Glomerular endothelial cell (primary cell): Measurements from ENCODE around the gene P2RY4. TPM values are rescaled to one million over a fixed set of nuclear protein-coding genes. Genes with fewer than 3 reads are reported as not detected.
"Not testable (repeated sequence)": the region's sequence is repeated elsewhere in the genome, so short reads cannot be mapped to it uniquely, and the experiment has no call there.

Source experiments
- DNase-seq: peaks from one replicate; pipeline ENCODE4 v3.0.0-alpha.2; 2011; ENCODE audit warnings: low read depth, low spot score; ENCODE audit errors: extremely low read depth
- total RNA-seq: library from RNA; depleted of rRNA; stranded (reverse); fragments of >200 nt; gene quantifications from 2 replicates; pipeline ENCODE4 v1.2.3, GENCODE V29; 2015

Gene P2RY4
- total RNA-seq, 1 donor from 2014 or later: 0.12 TPM

DNA sequence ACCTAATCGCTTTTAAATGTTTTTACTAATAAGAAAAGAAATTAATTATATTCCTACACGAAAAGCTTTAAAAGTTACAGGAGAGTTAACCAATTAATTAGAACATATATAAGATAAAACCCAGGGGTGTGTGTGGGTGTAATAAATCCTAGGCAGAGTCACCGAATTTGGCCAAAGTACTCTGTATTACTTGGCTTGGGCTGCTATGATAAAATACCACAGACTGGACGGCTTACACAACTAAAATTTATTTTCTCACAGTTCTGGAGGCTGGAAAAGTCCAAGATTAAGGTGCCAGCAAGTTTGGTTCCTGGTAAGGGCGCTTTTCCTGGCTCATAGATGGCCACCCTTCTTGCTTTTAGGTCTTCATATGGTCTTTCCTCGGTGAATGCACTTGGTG lies 15.1 kb downstream of the P2RY4 start:
- no peak for DNase-seq

- DNase-seq: not testable (repeated sequence)
These were observed 16.4 kb downstream of the P2RY4 start for GRCh38 chrX:70243601-70244000.

- no peak for DNase-seq
These were observed 18.5 kb downstream of the P2RY4 start for GRCh38 chrX:70241501-70241900.

GRCh38 chrX:70240751-70241150 lies 19.3 kb downstream of the P2RY4 start:
- DNase-seq: no peak

DNA sequence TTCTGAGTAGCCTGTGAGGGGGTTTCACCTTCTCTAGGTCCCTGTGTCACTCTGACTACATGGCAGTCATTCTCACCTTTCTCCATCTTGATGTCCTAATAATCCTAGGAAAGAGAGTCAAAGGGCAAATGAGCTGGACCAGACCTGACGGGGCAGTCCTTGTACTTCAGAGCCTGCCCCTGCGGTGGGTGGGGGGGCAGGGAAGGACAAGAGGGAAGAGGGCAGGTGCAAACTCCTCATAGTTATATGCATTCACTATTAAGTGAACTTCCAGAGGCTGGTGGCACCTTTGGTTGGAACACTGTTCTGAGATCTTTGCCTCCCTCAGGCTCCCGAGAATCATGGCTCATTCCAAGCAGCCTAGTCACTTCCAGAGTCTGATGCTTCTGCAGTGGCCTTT lies 25.6 kb downstream of the P2RY4 start, which contains the start of gene AWAT1:
TSS of gene AWAT1 (plus strand) at position 301 of the 400 bp plus-strand sequence. CDS start at position 342, 41 bp downstream.
- DNase-seq: no peak

DNA sequence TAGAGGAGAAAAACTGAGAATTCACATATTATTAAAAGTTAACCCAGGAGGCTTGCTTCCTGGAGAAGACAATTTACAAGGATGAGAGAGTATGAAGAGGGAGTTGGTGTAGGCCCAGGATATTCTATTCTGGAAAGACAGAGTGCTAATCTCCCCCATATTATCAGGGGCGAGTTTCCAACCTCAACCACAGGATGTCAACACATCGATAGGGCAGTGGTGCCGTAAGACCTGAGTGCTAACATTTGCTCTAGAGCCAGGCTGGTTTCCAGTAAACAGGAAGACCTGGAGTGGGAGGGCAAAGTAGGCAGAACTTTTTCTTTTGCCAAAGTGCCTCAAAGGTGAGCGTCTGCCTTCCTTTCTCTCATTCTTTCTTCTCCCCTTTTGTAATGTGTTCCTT lies 28.3 kb downstream of the P2RY4 start:
- DNase-seq: no peak

DNA sequence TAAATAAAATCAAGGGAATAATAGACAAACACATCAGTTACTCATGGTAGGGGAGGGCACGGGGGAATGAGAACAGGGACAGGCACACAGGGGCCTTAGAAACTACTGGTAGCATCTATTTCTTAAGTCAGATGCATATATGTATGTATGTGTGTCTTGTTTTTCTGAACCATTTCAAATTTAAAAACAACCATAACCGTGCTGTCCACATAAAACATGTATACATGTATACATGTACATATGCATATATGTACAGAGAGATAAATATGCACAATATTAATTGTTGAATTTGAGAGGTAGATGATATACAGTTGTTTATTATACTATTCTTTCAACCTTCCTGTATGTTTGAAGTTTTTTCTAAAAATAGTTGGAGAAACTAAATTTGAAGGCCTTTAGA lies 33.3 kb downstream of the P2RY4 start:
- DNase-seq: no peak

GRCh38 chrX:70226048-70226447 lies 34.0 kb downstream of the P2RY4 start:
- DNase-seq: no peak

DNA sequence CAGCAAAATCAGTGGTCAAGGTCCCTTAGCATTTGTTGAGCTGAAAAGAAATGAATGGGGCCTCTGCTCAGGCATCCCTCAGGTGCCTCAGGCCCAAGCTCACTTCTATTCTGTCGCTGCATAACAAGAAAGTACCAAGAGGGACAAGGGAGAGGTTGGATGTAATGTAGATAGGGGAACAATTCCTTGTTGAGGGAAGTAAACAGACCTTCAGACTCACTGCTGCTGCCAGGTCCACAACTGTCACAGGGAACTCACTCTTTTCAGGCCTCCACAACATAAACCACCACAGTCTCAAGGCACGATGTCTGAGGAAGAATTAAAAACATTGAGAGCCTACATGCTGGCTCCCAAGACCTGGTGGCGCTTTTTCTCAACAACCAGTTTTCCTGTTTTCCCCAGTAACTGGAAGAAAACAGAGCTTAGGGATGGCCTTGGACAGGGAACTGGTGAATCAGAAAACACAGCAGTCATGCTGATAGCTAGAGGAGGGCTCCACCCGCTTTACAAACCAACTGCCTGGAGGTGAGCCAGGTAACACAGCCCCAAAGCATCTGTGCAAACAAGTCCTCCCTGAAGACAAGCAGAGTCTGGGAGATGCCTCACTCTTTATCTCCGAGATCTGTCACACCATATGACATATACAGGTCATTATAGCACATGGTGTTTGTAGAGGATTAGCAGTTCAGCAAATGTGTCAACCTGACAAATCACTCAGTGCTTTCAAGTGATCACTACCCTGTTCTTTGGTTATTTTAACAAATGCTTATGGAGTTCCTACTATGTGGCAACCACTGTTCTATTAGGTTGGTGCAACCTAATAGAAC lies 39.9 kb downstream of the P2RY4 start:
- DNase-seq: no peak

- not testable (repeated sequence) for DNase-seq
These were observed 50.4 kb downstream of the P2RY4 start for GRCh38 chrX:70209570-70209969.

DNA sequence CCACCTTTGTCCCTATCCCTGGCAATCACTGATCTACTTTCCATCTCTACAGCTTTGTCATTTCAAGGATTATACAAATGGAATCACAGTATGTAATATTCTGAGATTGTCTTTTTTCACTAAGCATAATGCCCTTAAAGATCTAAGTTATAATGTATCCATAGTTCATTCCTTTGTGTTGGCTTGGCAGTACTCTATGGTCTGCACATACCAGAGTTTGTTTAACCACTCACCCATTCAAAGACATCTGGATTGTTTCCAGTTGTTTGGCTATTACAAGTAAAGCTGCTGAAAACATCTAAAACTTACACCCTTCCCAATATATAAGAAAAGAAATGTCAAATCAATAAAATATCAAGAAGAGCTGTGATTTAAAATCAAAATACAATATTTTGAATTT lies 51.5 kb downstream of the P2RY4 start:
- DNase-seq: no peak

Other genes starting within 250 kb of the P2RY4 start
- gene AWAT2, start 210.3 kb downstream of the P2RY4 start, total RNA-seq: not detected in 2 replicates
- not detected in 2 replicates for gene OTUD6A, start 197.7 kb downstream of the P2RY4 start, total RNA-seq
- 35.4 and 59.7 TPM in 2 replicates for gene IGBP1, start 126.8 kb downstream of the P2RY4 start, total RNA-seq
- not detected in 2 replicates for gene DGAT2L6, start 82.7 kb downstream of the P2RY4 start, total RNA-seq
- gene AWAT1, start 25.5 kb downstream of the P2RY4 start, total RNA-seq: not detected in 2 replicates
- gene ARR3, start 8.1 kb upstream of the P2RY4 start, total RNA-seq: not detected in 2 replicates
- gene RAB41, start 22.0 kb upstream of the P2RY4 start, total RNA-seq: not detected in 2 replicates
- gene PDZD11, start 29.7 kb upstream of the P2RY4 start, total RNA-seq: 32.9 and 46.6 TPM in 2 replicates
- 4.5 and 6.3 TPM in 2 replicates for gene KIF4A, start 29.9 kb upstream of the P2RY4 start, total RNA-seq
- not detected in 2 replicates for gene GDPD2, start 163.1 kb upstream of the P2RY4 start, total RNA-seq
- 3.3 and 5.9 TPM in 2 replicates for gene DLG3, start 184.6 kb upstream of the P2RY4 start, total RNA-seq